Measurements from ENCODE around the gene SEMA4G.

The SEMA4G gene

GRCh38 chr10:100993986-100994708 lies 24.8 kb downstream of the SEMA4G start:
- DNase-seq, result no peak

GRCh38 chr10:100995181-100995580 lies 25.9 kb downstream of the SEMA4G start:
- no peak for DNase-seq

GRCh38 chr10:100996678-100997359 lies 27.5 kb downstream of the SEMA4G start:
- no peak for DNase-seq

GRCh38 chr10:100997360-100998182 lies 28.3 kb downstream of the SEMA4G start:
- peak; percentile 11 for DNase-seq

GRCh38 chr10:100998183-100998990 lies 29.1 kb downstream of the SEMA4G start:
- peak; percentile 70 for DNase-seq

DNA sequence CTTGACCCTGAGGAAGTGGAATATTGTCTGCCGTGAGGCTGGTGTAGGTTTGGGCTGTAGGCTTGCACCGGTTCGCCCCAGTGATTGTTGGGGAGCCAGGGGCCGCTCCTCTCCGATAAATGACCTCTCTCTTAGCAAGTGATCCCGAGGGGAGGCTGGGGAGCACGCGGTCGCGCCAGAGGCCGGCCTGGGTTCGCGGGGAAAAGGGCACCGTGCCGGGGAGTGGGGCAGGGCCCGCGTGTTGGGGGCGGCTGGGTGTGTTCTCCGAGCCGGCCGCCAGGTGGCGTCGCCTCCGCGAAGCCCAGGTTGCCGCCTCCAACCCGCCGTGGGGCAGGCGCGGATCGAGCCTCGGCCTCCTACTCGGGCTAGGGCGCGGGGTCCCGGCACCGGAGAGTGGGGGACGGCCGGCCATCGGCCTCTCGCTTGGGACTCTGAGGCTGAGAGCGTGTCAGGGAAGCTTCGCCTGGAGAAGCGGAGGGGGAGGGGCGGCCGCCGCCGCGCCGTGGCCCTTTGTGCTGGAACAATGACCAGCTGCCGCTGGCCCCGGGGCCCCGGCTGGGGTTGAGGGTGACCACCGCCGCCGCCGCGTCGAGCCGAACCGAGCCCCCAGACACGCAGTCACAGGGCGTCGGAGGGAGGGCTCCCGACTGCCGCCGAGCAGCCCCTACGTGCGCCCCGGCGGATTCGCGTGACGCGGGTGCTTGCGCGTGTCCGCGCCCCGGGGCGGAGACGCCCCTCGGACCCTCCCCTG lies 29.9 kb downstream of the SEMA4G start:
- DNase-seq, result peak; percentile 20

- DNase-seq, result no peak
Observed at GRCh38 chr10:100999742-101000126, 30.4 kb downstream of the SEMA4G start, which contains the start of gene LZTS2. TSS of gene LZTS2 (plus strand) at chr10:100999808. CDS start at chr10:101002539, 2,731 bp downstream.

DNA sequence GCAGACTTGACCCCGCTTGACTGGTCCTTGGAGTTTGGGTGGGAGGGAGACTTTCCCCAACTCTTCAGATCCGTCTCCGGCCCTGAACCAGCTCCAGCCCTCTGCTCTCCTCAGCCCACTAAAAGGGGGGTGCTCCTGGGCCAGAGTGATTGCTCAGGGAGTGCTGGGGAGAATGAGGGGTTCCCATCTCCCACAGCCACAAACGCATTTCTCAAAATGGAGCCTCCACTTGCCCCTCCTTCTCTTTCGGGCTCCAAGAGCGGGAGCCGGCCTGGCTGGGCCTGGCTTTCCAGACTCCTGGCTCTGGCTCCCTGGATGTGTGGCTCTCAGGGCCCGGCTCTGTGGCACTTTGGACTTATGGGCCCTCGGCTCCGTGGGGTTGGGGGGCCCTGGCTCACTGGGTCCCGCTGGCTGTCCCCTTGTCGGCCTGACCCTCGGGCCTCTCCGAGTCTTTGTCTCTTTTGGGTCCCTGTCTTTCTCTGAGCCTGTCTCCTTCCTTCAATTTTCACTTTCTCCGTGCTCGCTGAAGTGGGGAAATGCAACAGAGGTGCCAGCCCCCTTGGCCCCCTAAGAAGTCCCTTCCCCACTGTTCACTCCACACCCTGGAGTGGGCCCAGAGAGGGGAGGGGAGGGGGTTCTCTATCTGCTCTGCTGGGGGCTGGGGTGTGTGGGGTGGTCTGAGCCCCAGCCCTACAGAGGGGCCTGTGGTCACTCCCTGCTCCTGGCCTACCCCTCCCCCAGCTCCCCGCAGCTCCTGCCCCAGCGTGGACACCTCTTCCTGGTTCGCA lies 31.0 kb downstream of the SEMA4G start:
- no peak for DNase-seq

DNA sequence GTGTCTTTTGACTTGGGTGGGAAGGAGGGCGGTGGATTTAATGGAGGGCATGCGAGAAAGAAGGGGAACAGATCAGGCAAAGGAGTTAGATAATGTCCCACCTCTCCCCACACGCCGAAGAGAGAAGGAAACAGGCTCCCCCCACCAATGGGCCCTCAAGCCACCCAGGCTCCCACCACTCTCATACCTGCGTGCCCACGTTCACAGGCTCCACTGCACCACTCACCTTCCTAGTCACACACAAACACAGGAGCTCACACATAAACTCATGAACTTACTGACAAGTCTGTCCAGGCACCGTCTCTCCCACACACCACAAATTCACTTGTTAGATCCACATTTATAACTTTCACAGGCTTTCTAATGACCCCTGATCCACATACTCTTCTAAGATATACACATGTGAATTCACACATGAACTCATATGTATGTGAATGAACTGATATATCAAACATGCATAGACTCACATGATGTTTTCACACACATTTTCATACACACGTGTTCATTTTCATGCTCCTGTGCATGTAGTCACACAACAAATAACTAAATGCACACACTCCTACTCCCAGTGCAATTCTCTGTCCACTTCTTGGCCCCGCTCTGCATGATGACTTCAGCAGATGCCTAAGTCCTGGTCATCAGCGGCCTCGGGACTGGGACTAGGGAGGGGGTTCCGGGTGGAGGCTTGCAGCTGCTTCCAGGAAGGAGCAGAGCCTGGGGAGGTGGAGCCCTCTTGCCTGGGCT lies 31.8 kb downstream of the SEMA4G start:
- no peak for DNase-seq

- DNase-seq, result no peak
Observed at GRCh38 chr10:101001659-101002035, 32.3 kb downstream of the SEMA4G start.

DNA sequence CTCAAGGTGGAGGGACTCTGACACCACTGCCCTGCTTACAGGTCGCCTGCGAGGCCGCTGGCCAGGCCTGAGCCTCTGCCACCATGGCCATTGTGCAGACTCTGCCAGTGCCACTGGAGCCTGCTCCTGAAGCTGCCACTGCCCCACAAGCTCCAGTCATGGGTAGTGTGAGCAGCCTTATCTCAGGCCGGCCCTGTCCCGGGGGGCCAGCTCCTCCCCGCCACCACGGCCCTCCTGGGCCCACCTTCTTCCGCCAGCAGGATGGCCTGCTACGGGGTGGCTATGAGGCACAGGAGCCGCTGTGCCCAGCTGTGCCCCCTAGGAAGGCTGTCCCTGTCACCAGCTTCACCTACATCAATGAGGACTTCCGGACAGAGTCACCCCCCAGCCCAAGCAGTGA lies 33.2 kb downstream of the SEMA4G start:
- no peak for DNase-seq

- no peak for DNase-seq
Observed at GRCh38 chr10:101003639-101004206, 34.4 kb downstream of the SEMA4G start.

DNA sequence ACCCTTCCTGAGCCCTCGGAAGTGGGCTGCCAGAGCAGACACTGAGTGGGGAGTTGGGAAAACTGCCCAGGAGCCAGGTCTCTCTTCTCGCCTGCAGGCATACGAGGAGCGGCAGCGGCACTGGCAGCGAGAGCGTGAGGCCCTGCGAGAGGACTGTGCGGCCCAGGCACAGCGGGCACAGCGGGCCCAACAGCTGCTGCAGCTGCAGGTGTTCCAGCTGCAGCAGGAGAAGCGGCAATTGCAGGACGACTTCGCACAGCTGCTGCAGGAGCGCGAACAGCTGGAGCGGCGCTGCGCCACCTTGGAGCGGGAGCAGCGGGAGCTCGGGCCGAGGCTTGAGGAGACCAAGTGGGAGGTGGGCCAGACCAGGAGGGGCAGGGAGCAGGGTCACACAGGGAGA lies 36.1 kb downstream of the SEMA4G start:
- DNase-seq, result no peak

- DNase-seq, result no peak
Observed at GRCh38 chr10:101005869-101006567, 36.7 kb downstream of the SEMA4G start.

DNA sequence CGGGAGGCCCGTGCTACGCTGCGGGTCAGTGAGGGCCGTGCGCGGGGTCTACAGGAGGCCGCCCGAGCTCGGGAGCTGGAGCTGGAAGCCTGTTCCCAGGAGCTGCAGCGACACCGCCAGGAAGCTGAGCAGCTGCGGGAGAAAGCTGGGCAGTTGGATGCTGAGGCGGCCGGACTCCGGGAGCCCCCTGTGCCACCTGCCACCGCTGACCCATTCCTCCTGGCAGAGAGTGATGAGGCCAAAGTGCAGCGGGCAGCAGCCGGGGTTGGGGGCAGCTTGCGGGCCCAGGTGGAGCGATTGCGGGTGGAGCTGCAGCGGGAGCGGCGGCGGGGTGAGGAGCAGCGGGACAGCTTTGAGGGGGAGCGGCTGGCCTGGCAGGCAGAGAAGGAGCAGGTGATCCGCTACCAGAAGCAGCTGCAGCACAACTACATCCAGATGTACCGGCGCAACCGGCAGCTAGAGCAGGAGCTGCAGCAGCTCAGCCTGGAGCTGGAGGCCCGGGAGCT lies 37.3 kb downstream of the SEMA4G start:
- DNase-seq, result no peak

DNA sequence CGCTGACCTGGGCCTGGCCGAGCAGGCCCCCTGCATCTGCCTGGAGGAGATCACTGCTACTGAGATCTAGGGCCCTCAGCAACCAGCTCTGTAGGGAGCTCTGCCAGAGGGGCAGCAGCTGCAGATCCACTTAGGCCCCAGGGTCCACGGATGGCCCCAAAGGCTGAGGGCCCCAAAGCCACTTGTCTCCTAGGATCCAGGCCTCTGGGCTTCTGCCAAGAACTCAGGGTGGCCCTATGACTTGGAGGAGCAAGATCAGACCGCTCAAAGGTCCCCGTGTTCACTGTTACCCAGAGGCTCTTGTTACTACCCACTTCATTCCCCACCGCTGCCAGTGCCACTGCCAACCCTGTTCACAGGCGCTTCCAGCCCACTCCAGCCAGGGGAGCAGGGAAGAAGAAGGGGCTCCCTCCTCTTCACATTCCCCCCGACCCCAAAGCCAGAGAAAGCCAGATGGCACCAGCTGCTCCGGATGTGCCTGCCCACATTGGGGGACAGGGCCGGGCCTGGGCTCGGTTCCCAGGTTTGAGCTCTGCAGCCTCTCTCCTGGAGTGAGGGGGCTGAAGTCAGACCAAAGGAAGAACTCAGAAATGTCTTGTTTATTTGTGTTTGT lies 37.9 kb downstream of the SEMA4G start:
- no peak for DNase-seq

GRCh38 chr10:101007915-101008822 lies 38.9 kb downstream of the SEMA4G start:
- DNase-seq, result no peak
